CD4-positive, alpha-beta T cell (primary cell): ENCODE measurements around the gene IKBKE. TPM values are rescaled to one million over a fixed set of nuclear protein-coding genes. Genes with fewer than 3 reads are reported as not detected.

Experiments
- ATAC-seq: fragments of 200-7000 bp; cut with Tn5 transposase; one replicate; pipeline ENCODE4 v1.10.0; 2022; ENCODE audit warnings: mild to moderate bottlenecking; ENCODE audit not compliant: poor library complexity
- CTCF ChIA-PET: fragments of 350-600 bp; sonication (Branson Sonifier 250); formaldehyde crosslinking; loops from one replicate; lab custom pipeline; 2021; ENCODE audit warnings: antibody characterized with exemption, inconsistent platforms; lab: Charles Lee
- POLR2A ChIA-PET: fragments of 350-600 bp; sonication (Branson Sonifier 250); formaldehyde crosslinking; loops from one replicate; lab custom pipeline; 2021; ENCODE audit warnings: antibody characterized with exemption, inconsistent platforms; lab: Charles Lee
- DNase-seq, 14 experiments: peaks; one replicate each; pipeline ENCODE4 v3.0.0-alpha.2; 2013 to 2020; ENCODE audit warnings: mixed read lengths in 2 of 14
- H3K27ac ChIP-seq, 2 donors: one replicate each; pipeline versions ENCODE4 v1.5.1 to v1.7.0; 2013; ENCODE audit warnings: low read length in 2 of 2, low read depth in 1 of 2, mild to moderate bottlenecking in 1 of 2
- H3K27me3 ChIP-seq, 2 experiments: 1 replicate in 1 of 2; 2 replicates in 1 of 2; pipeline versions ENCODE4 v1.6.1 to v1.7.0; 2013; ENCODE audit warnings: low read length in 2 of 2, control low read depth in 1 of 2, mild to moderate bottlenecking in 1 of 2, moderate library complexity in 1 of 2; ENCODE audit not compliant: insufficient read depth in 2 of 2, control insufficient read depth in 1 of 2
- H3K36me3 ChIP-seq: one replicate; pipeline ENCODE4 v1.6.1; 2013; ENCODE audit warnings: low read length, control low read depth; ENCODE audit not compliant: insufficient read depth
- H3K4me1 ChIP-seq: one replicate; pipeline ENCODE4 v1.6.1; 2013; ENCODE audit warnings: low read length, control low read depth; ENCODE audit not compliant: insufficient read depth
- H3K4me3 ChIP-seq: one replicate; pipeline ENCODE4 v1.5.1; 2013; ENCODE audit warnings: mild to moderate bottlenecking, low read length, moderate library complexity
- H3K9me3 ChIP-seq, 2 experiments: 1 replicate in 1 of 2; 2 replicates in 1 of 2; pipeline versions ENCODE4 v1.6.1 to v1.7.0; 2013; ENCODE audit warnings: low read length in 2 of 2, mild to moderate bottlenecking in 2 of 2, control low read depth in 1 of 2, moderate library complexity in 1 of 2; ENCODE audit not compliant: control insufficient read depth in 1 of 2, insufficient read depth in 1 of 2
- H3K27ac Mint-ChIP-seq: one replicate; pipeline ENCODE4 v1.8.0; 2020; ENCODE audit warnings: mixed read lengths
- H3K27me3 Mint-ChIP-seq: one replicate; pipeline ENCODE4 v1.8.0; 2021; ENCODE audit warnings: mixed read lengths
- H3K36me3 Mint-ChIP-seq: one replicate; pipeline ENCODE4 v1.8.0; 2021; ENCODE audit warnings: low read depth, mixed read lengths
- H3K4me1 Mint-ChIP-seq: one replicate; pipeline ENCODE4 v1.8.0; 2021; ENCODE audit warnings: low read depth, mixed read lengths
- H3K4me3 Mint-ChIP-seq: one replicate; pipeline ENCODE4 v1.8.0; 2020; ENCODE audit warnings: mild to moderate bottlenecking, mixed read lengths
- H3K9me3 Mint-ChIP-seq: one replicate; pipeline ENCODE4 v1.8.0; 2020; ENCODE audit warnings: mixed read lengths
- intact Hi-C, 2 experiments: fragments of 100-400 bp; cut with DNase I in 1 of 2; cut with micrococcal nuclease in 1 of 2; formaldehyde crosslinking; loops; one replicate each; pipeline versions ENCODE4 v1.15.1 to v1.9.0; 2023 to 2025; cut with DNase I, micrococcal nuclease
- total RNA-seq, 174 experiments: library from RNA in 2 of 174; stranded (reverse) in 2 of 174; gene quantifications; one replicate each; pipeline ENCODE4 v1.2.3 and lab custom pipeline; 2021 to 2026
- TF ChIP-seq, protein P1 (sequence below): fragments of 200-600 bp; IDR thresholded peaks from one replicate; pipeline ENCODE4 v1.8.0; 2022; ENCODE audit warnings: antibody characterized with exemption, mild to moderate bottlenecking

IKBKE gene
- total RNA-seq, 2 experiments from 2014 or later: 27.9 to 29.8 TPM

DNA sequence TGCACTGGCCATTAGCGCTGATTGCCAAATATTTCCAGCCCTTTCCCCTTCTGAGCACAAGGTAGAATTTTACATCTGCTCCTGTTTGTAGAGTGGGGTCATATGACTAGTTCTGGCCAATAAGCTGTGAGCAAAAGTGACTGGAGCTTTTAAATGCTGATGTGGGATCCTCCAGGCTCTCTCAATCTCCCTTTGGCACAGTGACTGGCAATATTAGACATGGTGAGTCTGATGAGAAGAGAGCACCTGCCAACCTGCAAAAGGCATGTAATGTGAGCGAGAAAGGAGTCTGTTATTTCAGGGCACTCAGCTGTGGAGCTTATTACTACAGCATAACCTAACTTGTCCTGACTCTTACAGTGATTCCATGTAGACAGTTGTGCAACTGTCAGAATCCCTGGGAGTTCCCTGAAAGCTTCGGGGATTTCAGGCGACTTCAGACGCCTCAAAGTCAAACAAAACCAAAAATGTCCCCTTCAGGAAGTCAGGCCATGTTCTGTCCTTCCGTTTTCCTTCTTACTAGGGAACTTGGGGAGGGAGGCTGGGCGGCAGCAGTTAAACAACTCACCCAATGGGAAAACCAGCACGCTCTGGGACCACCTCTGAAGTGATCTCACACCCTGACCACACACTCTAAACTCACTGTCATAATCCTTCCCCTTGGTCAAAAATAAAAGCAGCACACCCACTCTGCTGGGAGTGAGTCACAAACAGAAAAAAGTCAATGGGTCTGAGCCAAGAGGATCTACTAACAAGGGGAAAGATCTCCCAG lies 33.5 kb downstream of the IKBKE start:
- ATAC-seq: no peak
- peak overlapping the region; percentile 51 for H3K27ac Mint-ChIP-seq
- peaks cover 34% of the 10 kb centered on the region for H3K4me1 ChIP-seq
- no peak overlapping the region for H3K4me3 ChIP-seq
- no peaks in the 10 kb centered on the region for H3K9me3 ChIP-seq
- ChIA-PET POLR2A (interaction anchor here (0.6 to 0.7 kb wide), 2 partner anchors 9 to 42 kb away, joined by 3 read pairs; no protein-coding TSS in a partner anchor), CTCF (no interaction called here)
- peak in 4 of 14 experiments; percentile 14 to 77 (median 54) for DNase-seq
- peaks cover 4% of the 10 kb centered on the region for H3K36me3 Mint-ChIP-seq
- no peaks in the 10 kb centered on the region for H3K27me3 Mint-ChIP-seq
- peaks cover 4 to 6% of the 10 kb centered on the region in 2 experiments for H3K27me3 ChIP-seq
- TF ChIP-seq, protein P1, sequence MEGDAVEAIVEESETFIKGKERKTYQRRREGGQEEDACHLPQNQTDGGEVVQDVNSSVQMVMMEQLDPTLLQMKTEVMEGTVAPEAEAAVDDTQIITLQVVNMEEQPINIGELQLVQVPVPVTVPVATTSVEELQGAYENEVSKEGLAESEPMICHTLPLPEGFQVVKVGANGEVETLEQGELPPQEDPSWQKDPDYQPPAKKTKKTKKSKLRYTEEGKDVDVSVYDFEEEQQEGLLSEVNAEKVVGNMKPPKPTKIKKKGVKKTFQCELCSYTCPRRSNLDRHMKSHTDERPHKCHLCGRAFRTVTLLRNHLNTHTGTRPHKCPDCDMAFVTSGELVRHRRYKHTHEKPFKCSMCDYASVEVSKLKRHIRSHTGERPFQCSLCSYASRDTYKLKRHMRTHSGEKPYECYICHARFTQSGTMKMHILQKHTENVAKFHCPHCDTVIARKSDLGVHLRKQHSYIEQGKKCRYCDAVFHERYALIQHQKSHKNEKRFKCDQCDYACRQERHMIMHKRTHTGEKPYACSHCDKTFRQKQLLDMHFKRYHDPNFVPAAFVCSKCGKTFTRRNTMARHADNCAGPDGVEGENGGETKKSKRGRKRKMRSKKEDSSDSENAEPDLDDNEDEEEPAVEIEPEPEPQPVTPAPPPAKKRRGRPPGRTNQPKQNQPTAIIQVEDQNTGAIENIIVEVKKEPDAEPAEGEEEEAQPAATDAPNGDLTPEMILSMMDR: no peak
- H3K9me3 Mint-ChIP-seq: no peaks in the 10 kb centered on the region
- peak overlapping the region; percentile 15 for H3K4me3 Mint-ChIP-seq
- peaks cover 8% of the 10 kb centered on the region for H3K36me3 ChIP-seq
- no peak overlapping the region for H3K27ac ChIP-seq
- intact Hi-C loops: no loop called here
- peaks cover 26% of the 10 kb centered on the region for H3K4me1 Mint-ChIP-seq

DNA sequence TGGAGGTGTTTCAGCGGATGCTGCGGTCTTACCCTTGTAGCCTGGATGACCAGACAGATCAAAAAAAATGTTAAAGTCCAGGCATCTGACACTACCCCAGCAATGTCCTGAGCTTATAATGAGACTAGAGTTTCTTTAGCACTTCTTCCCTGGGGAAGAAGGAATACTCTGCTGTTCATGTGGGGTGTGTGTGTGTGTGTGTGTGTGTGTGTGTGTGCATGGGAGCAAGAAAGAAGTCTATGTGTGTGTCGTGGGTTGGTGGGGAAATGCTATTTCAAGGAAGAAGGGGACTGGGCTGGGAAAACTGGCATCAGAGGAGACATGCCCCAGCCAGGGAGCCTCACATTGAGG lies 34.1 kb downstream of the IKBKE start:
- no peak overlapping the region for H3K27ac ChIP-seq
- peak overlapping the region; percentile 15 for H3K4me3 Mint-ChIP-seq

DNA sequence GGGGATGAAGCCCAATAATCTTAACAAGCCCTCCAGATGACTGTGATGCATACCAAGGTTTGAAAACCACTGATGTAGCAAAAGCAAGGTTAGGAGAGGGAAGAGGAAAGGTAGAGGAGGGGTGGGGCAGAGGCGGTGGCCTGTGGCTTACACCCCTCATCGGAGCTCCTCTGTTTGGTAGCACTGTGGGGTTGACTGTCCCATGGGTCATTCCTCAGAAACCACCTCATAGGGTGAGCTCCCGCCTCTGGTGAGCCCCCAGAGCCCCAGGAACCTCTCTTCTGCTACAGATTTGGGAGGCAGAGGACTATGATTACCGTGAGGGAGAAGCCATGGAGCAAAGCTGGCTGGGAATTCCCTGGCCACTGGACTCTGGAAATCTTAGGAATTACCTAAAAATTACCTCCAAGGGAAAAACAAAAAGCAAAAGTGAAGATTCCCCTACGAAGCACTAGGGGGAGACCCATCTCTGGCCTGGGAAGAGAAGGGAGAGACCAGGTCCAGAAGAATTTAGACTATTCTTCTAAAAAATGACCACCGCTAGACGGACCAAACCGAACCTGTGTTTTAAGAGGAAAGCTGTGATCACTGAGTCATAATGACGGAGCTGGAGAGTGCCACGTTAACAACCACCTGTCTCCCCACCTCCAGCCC lies 35.6 kb downstream of the IKBKE start:
- H3K9me3 ChIP-seq: no peaks in the 10 kb centered on the region
- peaks cover 37% of the 10 kb centered on the region for H3K4me1 ChIP-seq
- H3K4me3 Mint-ChIP-seq: peak overlapping the region; percentile 86
- peaks cover 4 to 21% of the 10 kb centered on the region in 2 experiments for H3K27me3 ChIP-seq
- H3K27me3 Mint-ChIP-seq: peaks cover 15% of the 10 kb centered on the region
- ChIA-PET CTCF (interaction anchor here (1.4 to 1.5 kb wide), 3 partner anchors 17 to 78 kb away, joined by 4 to 5 read pairs (median 5); no protein-coding TSS in a partner anchor), POLR2A (interaction anchor here (0.7 to 2.5 kb wide), 5 partner anchors 36 to 106 kb away, joined by 3 to 14 read pairs (median 8); partner anchors contain the start of genes EIF2D and IKBKE)
- TF ChIP-seq, protein P1: peak; percentile 33
- H3K27ac ChIP-seq: no peak overlapping the region
- no peaks in the 10 kb centered on the region for H3K36me3 ChIP-seq
- H3K4me3 ChIP-seq: no peak overlapping the region
- DNase-seq (no peak), ATAC-seq (no peak)
- H3K27ac Mint-ChIP-seq: peak overlapping the region; percentile 39
- peaks cover 30% of the 10 kb centered on the region for H3K4me1 Mint-ChIP-seq
- no peaks in the 10 kb centered on the region for H3K9me3 Mint-ChIP-seq
- H3K36me3 Mint-ChIP-seq: no peaks in the 10 kb centered on the region
- intact Hi-C loops: loop anchor here in 1 of 2 experiments (5.0 kb wide), 1 partner anchor 176 kb away; the partner anchor contains the start of gene MAPKAPK2

More for the DNA sequence above, 34.1 kb downstream of the IKBKE start:
- Mint-ChIP-seq H3K4me1 (peaks cover 30% of the 10 kb centered on the region), H3K9me3 (no peaks in the 10 kb centered on the region), H3K27ac (peak overlapping the region; percentile 51), H3K27me3 (peaks cover 5% of the 10 kb centered on the region), H3K36me3 (no peaks in the 10 kb centered on the region)
- ATAC-seq: no peak
- Histone ChIP-seq H3K9me3 (no peaks in the 10 kb centered on the region), H3K4me3 (no peak overlapping the region), H3K4me1 (peaks cover 37% of the 10 kb centered on the region), H3K36me3 (peaks cover 5% of the 10 kb centered on the region), H3K27me3 (peaks cover 4 to 11% of the 10 kb centered on the region in 2 experiments)
- no peak for DNase-seq
- ChIA-PET CTCF (no interaction called here), POLR2A (interaction anchor here (0.6 kb wide), 1 partner anchor 43 kb away, joined by 3 read pairs; no protein-coding TSS in a partner anchor)
- intact Hi-C loops: no loop called here
- TF ChIP-seq, protein P1: no peak
